Measurements from ENCODE around the gene ROBO1. TPM values are rescaled to one million over a fixed set of nuclear protein-coding genes. Genes with fewer than 3 reads are reported as not detected.

The ROBO1 gene
- total and polyA plus RNA-seq, 2 of the 13 experiments (the other 11 are each of a cell fraction or from before 2014, with no cell fraction given), result 52.2 to 71.0 TPM

- TF ChIP-seq KDM6A (CRISPR knock-in tag; IDR thresholded peaks at IDR 0.05; ENCODE audit: low read depth) (peak; percentile 85), ZBTB26 (CRISPR knock-in tag; IDR thresholded peaks at IDR 0.05; ENCODE audit: borderline replicate concordance) (peak; percentile 84; the same call in 1 of the 2 replicates), NCOR1 (IDR thresholded peaks at IDR 0.05; ENCODE audit: borderline replicate concordance, low read length) (peak; percentile 95), GATA4 (IDR thresholded peaks at IDR 0.05; ENCODE audit: borderline replicate concordance, low read depth) (peak; percentile 94), HNF4A (CRISPR knock-in tag; IDR thresholded peaks at IDR 0.05) (peak; percentile 97), SALL1 (CRISPR knock-in tag; IDR thresholded peaks at IDR 0.05) (peak; percentile 97), HDAC1 (CRISPR knock-in tag; IDR thresholded peaks at IDR 0.05) (peak; percentile 86), FOXO1 (CRISPR knock-in tag; IDR thresholded peaks at IDR 0.05) (peak; percentile 95), GMEB2 (CRISPR knock-in tag; IDR thresholded peaks at IDR 0.05; ENCODE audit: low read depth) (no peak), TOE1 (CRISPR knock-in tag; IDR thresholded peaks at IDR 0.05) (0 out of 2 replicates have a peak, but pooled peaks have one; percentile 56), CREB1 (IDR thresholded peaks at IDR 0.05) (peak; percentile 20; the same call in 1 of the 2 replicates), CREB1 (CRISPR knock-in tag; IDR thresholded peaks at IDR 0.05) (peak; percentile 83), SKI (IDR thresholded peaks at IDR 0.05; ENCODE audit: partially characterized antibody) (peak; percentile 39), ARID5B (CRISPR knock-in tag; IDR thresholded peaks at IDR 0.05) (peak; percentile 100), EED (CRISPR knock-in tag; IDR thresholded peaks at IDR 0.05) (no peak), NKX3-1 (CRISPR knock-in tag; IDR thresholded peaks at IDR 0.05) (peak; percentile 80; the same call in 1 of the 2 replicates), AKAP8 (CRISPR knock-in tag; IDR thresholded peaks at IDR 0.05) (peak; percentile 63; the same call in 1 of the 2 replicates), ZSCAN12 (CRISPR knock-in tag; IDR thresholded peaks at IDR 0.05) (no peak), MAFF (IDR thresholded peaks at IDR 0.05; ENCODE audit: low read depth, low read length) (peak; percentile 36; the same call in 1 of the 2 replicates), TCF7 (IDR thresholded peaks at IDR 0.05; ENCODE audit: low read depth) (peak; percentile 98), SOX6 (IDR thresholded peaks at IDR 0.05) (no peak), SOX6 (CRISPR knock-in tag; IDR thresholded peaks at IDR 0.05) (peak; percentile 98), KMT2B (CRISPR knock-in tag; IDR thresholded peaks at IDR 0.05) (peak; percentile 57; the same call in 1 of the 2 replicates), HMGA1 (CRISPR knock-in tag; conservative IDR thresholded peaks at IDR 0.05) (no peak), MED8 (CRISPR knock-in tag; IDR thresholded peaks at IDR 0.05; ENCODE audit: insufficient replicate concordance) (peak; percentile 76), SPEN (CRISPR knock-in tag; IDR thresholded peaks at IDR 0.05; ENCODE audit: low read depth) (0 out of 2 replicates have a peak, but pooled peaks have one; percentile 35), ZNF263 (CRISPR knock-in tag; IDR thresholded peaks at IDR 0.05) (no peak), TBX3 (IDR thresholded peaks at IDR 0.05; ENCODE audit: borderline replicate concordance) (peak; percentile 52; the same call in 1 of the 2 replicates)
Observed at GRCh38 chr3:78844307-78844706, 923.5 kb downstream of the ROBO1 start (continued).
